ENCODE results near the gene ESYT2. TPM values are rescaled to one million over a fixed set of nuclear protein-coding genes. Genes with fewer than 3 reads are reported as not detected.
A peak's percentile ranks its signal among the peaks of the same experiment; 100 is the strongest.

ESYT2 gene
- total RNA-seq, 1 donor from 2014 or later: 60.9 TPM

DNA sequence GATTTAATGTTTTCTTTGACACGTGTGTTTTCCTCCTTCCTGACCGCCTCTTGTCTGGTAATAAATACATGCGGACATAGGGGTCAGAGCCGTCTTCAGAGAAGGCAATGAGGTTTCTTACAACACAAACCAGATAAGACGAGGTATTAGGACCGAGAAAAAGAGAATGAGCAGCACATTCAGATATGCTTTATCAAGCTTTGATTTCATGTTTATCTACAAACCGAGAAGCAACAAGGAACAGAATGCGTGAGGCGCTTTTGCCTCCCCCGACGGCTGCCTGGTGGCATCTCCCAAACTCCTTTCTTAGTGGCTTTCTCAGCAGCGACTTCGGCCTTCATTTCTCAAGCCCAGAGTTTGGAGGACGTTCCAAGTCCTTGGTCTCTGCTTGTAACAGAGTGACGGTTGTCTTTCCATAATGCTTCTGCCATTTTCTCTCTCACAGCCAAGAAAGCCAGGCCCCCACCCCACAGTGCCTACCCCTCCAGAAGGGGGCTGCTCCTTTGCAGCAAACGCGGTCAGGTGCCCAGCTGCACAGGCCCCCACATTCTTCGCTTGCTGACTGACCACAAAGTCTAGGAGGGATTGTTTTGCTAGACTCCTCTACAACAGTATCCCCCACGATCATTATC lies 92.1 kb downstream of the ESYT2 start:
- no peak overlapping the region for H2AFZ ChIP-seq (ENCODE audit: low read depth, low read length)
- no peak overlapping the region for H3K27ac ChIP-seq (ENCODE audit: low read depth, low read length)
- no peaks in the 10 kb centered on the region for H3K27me3 ChIP-seq (ENCODE audit: insufficient read depth, low read length)
- no peak overlapping the region for H3K4me2 ChIP-seq (ENCODE audit: low read length)
- DNase-seq (ENCODE audit: low read depth) (no peak), FAIRE-seq (no peak)
- no peaks in the 10 kb centered on the region for H3K27me3 Mint-ChIP-seq (ENCODE audit: low read depth, unreplicated experiment)
- peaks cover 17% of the 10 kb centered on the region for H3K36me3 Mint-ChIP-seq (ENCODE audit: low read depth, unreplicated experiment)
- peak overlapping the region; percentile 64 for H3K4me3 Mint-ChIP-seq (ENCODE audit: unreplicated experiment)
- H3K4me3 ChIP-seq (ENCODE audit: insufficient read depth, low read depth, low read length): no peak overlapping the region
- peaks cover 34% of the 10 kb centered on the region for H3K4me1 Mint-ChIP-seq (ENCODE audit: low read depth, unreplicated experiment)
- H3K79me2 ChIP-seq (ENCODE audit: insufficient read depth, low read length): peaks cover 3% of the 10 kb centered on the region
- no peaks in the 10 kb centered on the region for H3K9me3 Mint-ChIP-seq (ENCODE audit: unreplicated experiment)
- peaks cover 23% of the 10 kb centered on the region for H3K4me1 ChIP-seq (ENCODE audit: insufficient read depth, low read length)
- H3K27ac Mint-ChIP-seq (ENCODE audit: unreplicated experiment): no peak overlapping the region
- peaks cover 31% of the 10 kb centered on the region for H3K36me3 ChIP-seq (ENCODE audit: insufficient read depth, low read length)
- no peak overlapping the region for H3K9ac ChIP-seq (ENCODE audit: low read length)
- no peaks in the 10 kb centered on the region for H3K9me3 ChIP-seq (ENCODE audit: insufficient read depth, low read depth, low read length)
- TF ChIP-seq EZH2 (IDR thresholded peaks at IDR 0.05; ENCODE audit: insufficient read depth, low read length): no peak
- no peaks in the 10 kb centered on the region for H4K20me1 ChIP-seq (ENCODE audit: insufficient read depth, low read length)

DNA sequence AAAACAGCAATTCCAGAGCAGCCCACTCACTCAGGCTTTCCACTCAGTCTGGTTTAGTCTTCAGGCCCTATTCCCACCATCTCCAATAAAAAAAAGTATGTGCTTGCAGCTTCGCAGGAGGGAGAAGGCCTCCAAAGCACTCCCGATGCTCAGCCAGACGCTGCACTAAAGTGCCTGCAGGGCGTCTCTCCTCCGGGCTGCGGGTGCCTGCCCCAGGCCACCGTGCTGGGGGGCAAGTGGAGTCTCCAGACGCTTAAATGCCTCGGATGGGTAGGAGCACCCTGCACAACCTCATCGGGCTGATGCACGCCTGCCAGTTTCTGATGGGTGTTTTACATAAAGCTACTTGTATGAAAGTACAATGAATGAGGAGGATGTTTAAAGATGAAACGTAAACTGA lies 93.4 kb downstream of the ESYT2 start:
- no peak for DNase-seq (ENCODE audit: low read depth)
- Histone ChIP-seq H3K4me3 (ENCODE audit: insufficient read depth, low read depth, low read length) (no peak overlapping the region), H3K79me2 (ENCODE audit: insufficient read depth, low read length) (peaks cover 3% of the 10 kb centered on the region), H4K20me1 (ENCODE audit: insufficient read depth, low read length) (no peaks in the 10 kb centered on the region), H3K9ac (ENCODE audit: low read length) (no peak overlapping the region), H3K27me3 (ENCODE audit: insufficient read depth, low read length) (no peaks in the 10 kb centered on the region), H3K4me2 (ENCODE audit: low read length) (no peak overlapping the region), H3K9me3 (ENCODE audit: insufficient read depth, low read depth, low read length) (no peaks in the 10 kb centered on the region), H2AFZ (ENCODE audit: low read depth, low read length) (no peak overlapping the region), H3K27ac (ENCODE audit: low read depth, low read length) (no peak overlapping the region), H3K4me1 (ENCODE audit: insufficient read depth, low read length) (peaks cover 16% of the 10 kb centered on the region), H3K36me3 (ENCODE audit: insufficient read depth, low read length) (peaks cover 31% of the 10 kb centered on the region)
- TF ChIP-seq, protein P1, sequence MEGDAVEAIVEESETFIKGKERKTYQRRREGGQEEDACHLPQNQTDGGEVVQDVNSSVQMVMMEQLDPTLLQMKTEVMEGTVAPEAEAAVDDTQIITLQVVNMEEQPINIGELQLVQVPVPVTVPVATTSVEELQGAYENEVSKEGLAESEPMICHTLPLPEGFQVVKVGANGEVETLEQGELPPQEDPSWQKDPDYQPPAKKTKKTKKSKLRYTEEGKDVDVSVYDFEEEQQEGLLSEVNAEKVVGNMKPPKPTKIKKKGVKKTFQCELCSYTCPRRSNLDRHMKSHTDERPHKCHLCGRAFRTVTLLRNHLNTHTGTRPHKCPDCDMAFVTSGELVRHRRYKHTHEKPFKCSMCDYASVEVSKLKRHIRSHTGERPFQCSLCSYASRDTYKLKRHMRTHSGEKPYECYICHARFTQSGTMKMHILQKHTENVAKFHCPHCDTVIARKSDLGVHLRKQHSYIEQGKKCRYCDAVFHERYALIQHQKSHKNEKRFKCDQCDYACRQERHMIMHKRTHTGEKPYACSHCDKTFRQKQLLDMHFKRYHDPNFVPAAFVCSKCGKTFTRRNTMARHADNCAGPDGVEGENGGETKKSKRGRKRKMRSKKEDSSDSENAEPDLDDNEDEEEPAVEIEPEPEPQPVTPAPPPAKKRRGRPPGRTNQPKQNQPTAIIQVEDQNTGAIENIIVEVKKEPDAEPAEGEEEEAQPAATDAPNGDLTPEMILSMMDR (IDR thresholded peaks at IDR 0.05; ENCODE audit: insufficient read depth, low read depth, low read length): no peak
- no peak for TF ChIP-seq EZH2 (IDR thresholded peaks at IDR 0.05; ENCODE audit: insufficient read depth, low read length)
- Mint-ChIP-seq H3K4me1 (ENCODE audit: low read depth, unreplicated experiment) (peaks cover 27% of the 10 kb centered on the region), H3K27ac (ENCODE audit: unreplicated experiment) (peak overlapping the region; percentile 49), H3K36me3 (ENCODE audit: low read depth, unreplicated experiment) (peaks cover 14% of the 10 kb centered on the region), H3K4me3 (ENCODE audit: unreplicated experiment) (no peak overlapping the region), H3K27me3 (ENCODE audit: low read depth, unreplicated experiment) (no peaks in the 10 kb centered on the region), H3K9me3 (ENCODE audit: unreplicated experiment) (no peaks in the 10 kb centered on the region)
- FAIRE-seq: no peak

DNA sequence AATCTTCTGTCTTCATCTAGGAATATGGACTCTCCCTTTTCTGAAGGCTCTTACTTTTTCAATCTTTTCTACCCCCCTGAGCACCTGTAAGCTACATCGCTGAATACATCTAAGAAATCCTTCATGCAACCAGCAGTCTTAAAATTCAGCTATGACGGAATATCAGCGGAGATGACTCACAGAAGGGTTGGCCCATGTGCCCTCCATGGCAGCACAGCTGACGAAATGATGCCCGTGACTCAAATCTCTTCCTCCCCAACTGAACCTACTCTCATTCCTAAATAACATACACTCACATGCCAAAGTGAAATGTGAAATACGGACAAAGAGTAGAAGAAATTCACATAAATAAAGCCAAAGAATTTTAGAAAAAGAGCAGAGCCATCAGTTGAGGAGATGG lies 94.4 kb downstream of the ESYT2 start:
- H3K4me1 ChIP-seq (ENCODE audit: insufficient read depth, low read length): peaks cover 5% of the 10 kb centered on the region
- H3K36me3 ChIP-seq (ENCODE audit: insufficient read depth, low read length): peaks cover 35% of the 10 kb centered on the region
- no peak overlapping the region for H3K9ac ChIP-seq (ENCODE audit: low read length)
- Mint-ChIP-seq H3K36me3 (ENCODE audit: low read depth, unreplicated experiment) (peaks cover 16% of the 10 kb centered on the region), H3K4me3 (ENCODE audit: unreplicated experiment) (no peak overlapping the region), H3K4me1 (ENCODE audit: low read depth, unreplicated experiment) (peaks cover 17% of the 10 kb centered on the region), H3K27me3 (ENCODE audit: low read depth, unreplicated experiment) (no peaks in the 10 kb centered on the region), H3K27ac (ENCODE audit: unreplicated experiment) (peak overlapping the region; percentile 72), H3K9me3 (ENCODE audit: unreplicated experiment) (no peaks in the 10 kb centered on the region)
- peaks cover 3% of the 10 kb centered on the region for H3K79me2 ChIP-seq (ENCODE audit: insufficient read depth, low read length)
- no peak overlapping the region for H3K4me2 ChIP-seq (ENCODE audit: low read length)
- H2AFZ ChIP-seq (ENCODE audit: low read depth, low read length): no peak overlapping the region
- no peaks in the 10 kb centered on the region for H3K27me3 ChIP-seq (ENCODE audit: insufficient read depth, low read length)
- no peak overlapping the region for H3K27ac ChIP-seq (ENCODE audit: low read depth, low read length)
- FAIRE-seq: no peak
- H3K4me3 ChIP-seq (ENCODE audit: insufficient read depth, low read depth, low read length): no peak overlapping the region
- H3K9me3 ChIP-seq (ENCODE audit: insufficient read depth, low read depth, low read length): no peaks in the 10 kb centered on the region
- TF ChIP-seq EZH2 (IDR thresholded peaks at IDR 0.05; ENCODE audit: insufficient read depth, low read length): no peak
- TF ChIP-seq, protein P1 (IDR thresholded peaks at IDR 0.05; ENCODE audit: insufficient read depth, low read depth, low read length): no peak
- no peaks in the 10 kb centered on the region for H4K20me1 ChIP-seq (ENCODE audit: insufficient read depth, low read length)
- DNase-seq (ENCODE audit: low read depth): peak; percentile 73

Data from astrocyte (in vitro differentiated cells and primary cell).